HK-2 (cell line): ENCODE measurements around the gene DSCAML1.
A peak's percentile ranks its signal among the peaks of the same experiment; 100 is the strongest.

Experiments used
- DNase-seq: peaks from one replicate; pipeline ENCODE4 v3.0.0-alpha.2; 2018; ENCODE audit not compliant: unreplicated experiment

DSCAML1 gene

GRCh38 chr11:117519170-117519569 is 277.8 kb downstream of the DSCAML1 start:
- DNase-seq, result peak; percentile 43

- DNase-seq, result no peak
Measured at GRCh38 chr11:117518455-117518854, 278.6 kb downstream of the DSCAML1 start.

- DNase-seq, result no peak
Measured at GRCh38 chr11:117517097-117517496, 279.9 kb downstream of the DSCAML1 start.

- DNase-seq, result no peak
Measured at GRCh38 chr11:117515892-117516787, 280.9 kb downstream of the DSCAML1 start.

- no peak for DNase-seq
Measured at GRCh38 chr11:117514256-117514655, 282.8 kb downstream of the DSCAML1 start.

- DNase-seq, result no peak
Measured at GRCh38 chr11:117513666-117514065, 283.4 kb downstream of the DSCAML1 start.

- DNase-seq, result no peak
Measured at GRCh38 chr11:117511931-117512539, 285.0 kb downstream of the DSCAML1 start.

GRCh38 chr11:117511483-117511930 is 285.5 kb downstream of the DSCAML1 start:
- DNase-seq, result no peak

GRCh38 chr11:117510646-117511045 is 286.4 kb downstream of the DSCAML1 start:
- DNase-seq, result no peak

GRCh38 chr11:117509543-117509942 is 287.5 kb downstream of the DSCAML1 start:
- no peak for DNase-seq

GRCh38 chr11:117506971-117507370 is 290.0 kb downstream of the DSCAML1 start:
- DNase-seq, result no peak

- no peak for DNase-seq
Measured at GRCh38 chr11:117505285-117505970, 291.6 kb downstream of the DSCAML1 start.

- no peak for DNase-seq
Measured at GRCh38 chr11:117502779-117503100, 294.3 kb downstream of the DSCAML1 start.

- DNase-seq, result no peak
Measured at GRCh38 chr11:117502015-117502778, 294.8 kb downstream of the DSCAML1 start.

GRCh38 chr11:117501237-117501898 is 295.6 kb downstream of the DSCAML1 start:
- no peak for DNase-seq

GRCh38 chr11:117498791-117499190 is 298.2 kb downstream of the DSCAML1 start:
- no peak for DNase-seq

- DNase-seq, result no peak
Measured at GRCh38 chr11:117497206-117497951, 299.6 kb downstream of the DSCAML1 start.

- no peak for DNase-seq
Measured at GRCh38 chr11:117495357-117495756, 301.7 kb downstream of the DSCAML1 start.

- no peak for DNase-seq
Measured at GRCh38 chr11:117492578-117493251, 304.3 kb downstream of the DSCAML1 start.

GRCh38 chr11:117490911-117491310 is 306.1 kb downstream of the DSCAML1 start:
- no peak for DNase-seq
